Astrocyte (in vitro differentiated cells and primary cell): ENCODE results near the gene TMA7B. TPM values are rescaled to one million over a fixed set of nuclear protein-coding genes. Genes with fewer than 3 reads are reported as not detected.

Source experiments
- DNase-seq: peaks from one replicate; pipeline ENCODE4 v3.0.0-alpha.2; 2010; ENCODE audit warnings: low read depth
- FAIRE-seq: peaks from 2 replicates; lab custom pipeline; 2011; peaks lifted over from hg19 to GRCh38; lab: Jason Lieb, UNC
- H2AFZ ChIP-seq: 2 replicates; pipeline ENCODE4 v1.6.0; 2012; ENCODE audit warnings: low read depth, low read length, inconsistent platforms
- H3K27ac ChIP-seq: 2 replicates; pipeline ENCODE4 v1.5.1; 2011; ENCODE audit warnings: low read depth, low read length, inconsistent platforms
- H3K27me3 ChIP-seq: 2 replicates; pipeline ENCODE4 v1.6.0; 2011; ENCODE audit warnings: low read length, inconsistent platforms; ENCODE audit not compliant: insufficient read depth
- H3K36me3 ChIP-seq: 2 replicates; pipeline ENCODE4 v1.5.1; 2011; ENCODE audit warnings: low read length, inconsistent platforms; ENCODE audit not compliant: insufficient read depth
- H3K4me1 ChIP-seq: 2 replicates; pipeline ENCODE4 v1.5.1; 2011; ENCODE audit warnings: low read length, inconsistent platforms; ENCODE audit not compliant: insufficient read depth
- H3K4me2 ChIP-seq: 2 replicates; pipeline ENCODE4 v1.6.0; 2012; ENCODE audit warnings: low read length, inconsistent platforms
- H3K4me3 ChIP-seq: 2 replicates; pipeline ENCODE4 v1.5.1; 2011; ENCODE audit warnings: low read depth, mild to moderate bottlenecking, low read length, inconsistent platforms; ENCODE audit not compliant: insufficient read depth
- H3K79me2 ChIP-seq: 2 replicates; pipeline ENCODE4 v1.6.0; 2012; ENCODE audit warnings: mild to moderate bottlenecking, low read length, inconsistent platforms; ENCODE audit not compliant: insufficient read depth
- H3K9ac ChIP-seq: 2 replicates; pipeline ENCODE4 v1.6.0; 2012; ENCODE audit warnings: mild to moderate bottlenecking, low read length, inconsistent platforms
- H3K9me3 ChIP-seq: 2 replicates; pipeline ENCODE4 v1.5.1; 2012; ENCODE audit warnings: low read depth, mild to moderate bottlenecking, low read length, inconsistent platforms; ENCODE audit not compliant: insufficient read depth
- H4K20me1 ChIP-seq: 2 replicates; pipeline ENCODE4 v1.6.0; 2012; ENCODE audit warnings: low read length, inconsistent platforms; ENCODE audit not compliant: insufficient read depth
- H3K27ac Mint-ChIP-seq: one replicate; pipeline ENCODE4 v1.8.0; 2021; ENCODE audit warnings: mild to moderate bottlenecking, mixed read lengths; ENCODE audit not compliant: unreplicated experiment
- H3K27me3 Mint-ChIP-seq: one replicate; pipeline ENCODE4 v1.8.0; 2021; ENCODE audit warnings: low read depth, mixed read lengths; ENCODE audit not compliant: unreplicated experiment
- H3K36me3 Mint-ChIP-seq: one replicate; pipeline ENCODE4 v1.8.0; 2021; ENCODE audit warnings: low read depth, mixed read lengths; ENCODE audit not compliant: unreplicated experiment
- H3K4me1 Mint-ChIP-seq: one replicate; pipeline ENCODE4 v1.8.0; 2021; ENCODE audit warnings: low read depth, mixed read lengths; ENCODE audit not compliant: unreplicated experiment
- H3K4me3 Mint-ChIP-seq: one replicate; pipeline ENCODE4 v1.8.0; 2021; ENCODE audit warnings: mild to moderate bottlenecking, moderate library complexity, mixed read lengths; ENCODE audit not compliant: unreplicated experiment
- H3K9me3 Mint-ChIP-seq: one replicate; pipeline ENCODE4 v1.8.0; 2021; ENCODE audit warnings: mild to moderate bottlenecking, mixed read lengths; ENCODE audit not compliant: unreplicated experiment
- EZH2 ChIP-seq: IDR thresholded peaks from 2 replicates; pipeline ENCODE4 v1.6.1; 2012; ENCODE audit warnings: mild to moderate bottlenecking, low read length, inconsistent platforms; ENCODE audit not compliant: insufficient read depth
- total RNA-seq: library from RNA; stranded (reverse); gene quantifications from 2 replicates; pipeline ENCODE4 v1.2.1, GENCODE V29; 2021
- TF ChIP-seq, protein P1 (sequence below): IDR thresholded peaks from 2 replicates; pipeline ENCODE4 v1.5.1; 2011; ENCODE audit warnings: low read depth, mild to moderate bottlenecking, inconsistent platforms, low read length, moderate library complexity; ENCODE audit not compliant: insufficient read depth

TMA7B gene
- total RNA-seq, 1 donor from 2014 or later: not detected

DNA sequence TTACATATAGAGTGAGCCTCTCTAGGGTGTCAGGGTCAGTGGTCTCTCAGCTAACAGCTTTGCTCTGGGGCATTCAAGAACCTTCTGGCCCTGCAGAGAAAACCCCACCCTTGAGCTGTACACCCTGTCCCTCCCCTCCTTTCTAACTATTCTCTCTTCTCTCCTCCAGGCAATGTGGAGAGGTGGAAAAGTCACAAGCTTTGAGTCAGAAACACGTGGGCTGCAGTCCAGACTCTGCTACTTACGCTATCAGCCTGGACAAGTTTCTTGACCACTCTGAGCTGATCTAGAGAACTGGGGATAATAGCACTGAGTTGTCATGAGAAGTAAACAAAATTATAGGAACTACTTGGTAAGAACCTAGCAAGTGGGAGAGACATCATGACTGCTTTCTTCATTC is 23.8 kb downstream of the TMA7B start:
- H4K20me1 ChIP-seq: no peaks in the 10 kb centered on the region
- no peak overlapping the region for H3K27ac ChIP-seq
- H3K4me3 ChIP-seq: no peak overlapping the region
- Mint-ChIP-seq H3K9me3 (peaks cover 3% of the 10 kb centered on the region), H3K4me3 (no peak overlapping the region), H3K4me1 (peaks cover 3% of the 10 kb centered on the region), H3K36me3 (peaks cover 2% of the 10 kb centered on the region), H3K27me3 (peaks cover 56% of the 10 kb centered on the region), H3K27ac (no peak overlapping the region)
- no peaks in the 10 kb centered on the region for H3K4me1 ChIP-seq
- no peak overlapping the region for H3K9ac ChIP-seq
- DNase-seq (peak; percentile 57), FAIRE-seq (no peak)
- no peaks in the 10 kb centered on the region for H3K9me3 ChIP-seq
- no peak for TF ChIP-seq EZH2
- TF ChIP-seq, protein P1, sequence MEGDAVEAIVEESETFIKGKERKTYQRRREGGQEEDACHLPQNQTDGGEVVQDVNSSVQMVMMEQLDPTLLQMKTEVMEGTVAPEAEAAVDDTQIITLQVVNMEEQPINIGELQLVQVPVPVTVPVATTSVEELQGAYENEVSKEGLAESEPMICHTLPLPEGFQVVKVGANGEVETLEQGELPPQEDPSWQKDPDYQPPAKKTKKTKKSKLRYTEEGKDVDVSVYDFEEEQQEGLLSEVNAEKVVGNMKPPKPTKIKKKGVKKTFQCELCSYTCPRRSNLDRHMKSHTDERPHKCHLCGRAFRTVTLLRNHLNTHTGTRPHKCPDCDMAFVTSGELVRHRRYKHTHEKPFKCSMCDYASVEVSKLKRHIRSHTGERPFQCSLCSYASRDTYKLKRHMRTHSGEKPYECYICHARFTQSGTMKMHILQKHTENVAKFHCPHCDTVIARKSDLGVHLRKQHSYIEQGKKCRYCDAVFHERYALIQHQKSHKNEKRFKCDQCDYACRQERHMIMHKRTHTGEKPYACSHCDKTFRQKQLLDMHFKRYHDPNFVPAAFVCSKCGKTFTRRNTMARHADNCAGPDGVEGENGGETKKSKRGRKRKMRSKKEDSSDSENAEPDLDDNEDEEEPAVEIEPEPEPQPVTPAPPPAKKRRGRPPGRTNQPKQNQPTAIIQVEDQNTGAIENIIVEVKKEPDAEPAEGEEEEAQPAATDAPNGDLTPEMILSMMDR: no peak
- no peaks in the 10 kb centered on the region for H3K36me3 ChIP-seq
- H3K79me2 ChIP-seq: no peaks in the 10 kb centered on the region
- peaks cover 13% of the 10 kb centered on the region for H3K27me3 ChIP-seq
- H2AFZ ChIP-seq: no peak overlapping the region
- H3K4me2 ChIP-seq: no peak overlapping the region

- H3K36me3 ChIP-seq: no peaks in the 10 kb centered on the region
- no peak overlapping the region for H3K4me3 ChIP-seq
- H3K27me3 ChIP-seq: peaks cover 13% of the 10 kb centered on the region
- no peaks in the 10 kb centered on the region for H3K4me1 ChIP-seq
- no peak overlapping the region for H3K27ac ChIP-seq
- H2AFZ ChIP-seq: no peak overlapping the region
- no peak overlapping the region for H3K9ac ChIP-seq
- FAIRE-seq (no peak), DNase-seq (no peak)
- Mint-ChIP-seq H3K27ac (no peak overlapping the region), H3K4me1 (peaks cover 3% of the 10 kb centered on the region), H3K36me3 (no peaks in the 10 kb centered on the region), H3K9me3 (peaks cover 3% of the 10 kb centered on the region), H3K4me3 (no peak overlapping the region), H3K27me3 (peaks cover 58% of the 10 kb centered on the region)
- no peaks in the 10 kb centered on the region for H3K79me2 ChIP-seq
- TF ChIP-seq EZH2: no peak
- TF ChIP-seq, protein P1: no peak
- no peak overlapping the region for H3K4me2 ChIP-seq
- no peaks in the 10 kb centered on the region for H3K9me3 ChIP-seq
- no peaks in the 10 kb centered on the region for H4K20me1 ChIP-seq
Observed at GRCh38 chr22:39984746-39985145, 24.5 kb downstream of the TMA7B start.

- FAIRE-seq (no peak), DNase-seq (no peak)
- H3K27me3 ChIP-seq: peaks cover 8% of the 10 kb centered on the region
- H3K79me2 ChIP-seq: no peaks in the 10 kb centered on the region
- H3K27ac ChIP-seq: no peak overlapping the region
- Mint-ChIP-seq H3K4me1 (peaks cover 3% of the 10 kb centered on the region), H3K27me3 (peaks cover 52% of the 10 kb centered on the region), H3K36me3 (no peaks in the 10 kb centered on the region), H3K9me3 (peaks cover 3% of the 10 kb centered on the region), H3K4me3 (no peak overlapping the region), H3K27ac (no peak overlapping the region)
- no peak overlapping the region for H3K4me2 ChIP-seq
- no peaks in the 10 kb centered on the region for H3K36me3 ChIP-seq
- H3K4me3 ChIP-seq: no peak overlapping the region
- H4K20me1 ChIP-seq: no peaks in the 10 kb centered on the region
- TF ChIP-seq EZH2: no peak
- TF ChIP-seq, protein P1: no peak
- no peaks in the 10 kb centered on the region for H3K4me1 ChIP-seq
- H3K9ac ChIP-seq: no peak overlapping the region
- no peaks in the 10 kb centered on the region for H3K9me3 ChIP-seq
- no peak overlapping the region for H2AFZ ChIP-seq
Observed at GRCh38 chr22:39985383-39986035, 25.3 kb downstream of the TMA7B start.
